CD4-positive, alpha-beta T cell treated with Interleukin-6 for 4 hours (primary cell): ENCODE data around the gene STAM.

ENCODE experiments used
- DNase-seq: peaks from one replicate; pipeline ENCODE4 v3.0.0-alpha.2; 2020; ENCODE audit warnings: mixed read lengths

The STAM gene

GRCh38 chr10:17648243-17649035 lies 4.5 kb downstream of the STAM start:
- DNase-seq = peak; percentile 60

GRCh38 chr10:17649052-17649451 lies 5.1 kb downstream of the STAM start:
- DNase-seq = no peak

- DNase-seq = no peak
Observed at GRCh38 chr10:17649836-17650235, 5.9 kb downstream of the STAM start.

- no peak for DNase-seq
Observed at GRCh38 chr10:17650416-17650815, 6.5 kb downstream of the STAM start.

GRCh38 chr10:17651896-17652295 lies 7.9 kb downstream of the STAM start:
- no peak for DNase-seq

GRCh38 chr10:17652585-17652984 lies 8.6 kb downstream of the STAM start:
- no peak for DNase-seq

- DNase-seq = no peak
Observed at GRCh38 chr10:17655009-17655408, 11.1 kb downstream of the STAM start.

GRCh38 chr10:17655567-17656146 lies 11.7 kb downstream of the STAM start:
- DNase-seq = no peak

GRCh38 chr10:17657103-17657500 lies 13.2 kb downstream of the STAM start:
- DNase-seq = no peak

GRCh38 chr10:17659365-17659764 lies 15.4 kb downstream of the STAM start:
- no peak for DNase-seq

GRCh38 chr10:17660921-17661320 lies 17.0 kb downstream of the STAM start:
- no peak for DNase-seq

- DNase-seq = no peak
Observed at GRCh38 chr10:17661510-17661909, 17.6 kb downstream of the STAM start.

- no peak for DNase-seq
Observed at GRCh38 chr10:17662193-17663138, 18.5 kb downstream of the STAM start.

GRCh38 chr10:17663450-17663849 lies 19.5 kb downstream of the STAM start:
- no peak for DNase-seq

GRCh38 chr10:17665747-17666146 lies 21.8 kb downstream of the STAM start:
- DNase-seq = no peak

- DNase-seq = no peak
Observed at GRCh38 chr10:17668435-17669184, 24.7 kb downstream of the STAM start.

GRCh38 chr10:17669185-17669872 lies 25.4 kb downstream of the STAM start:
- peak; percentile 43 for DNase-seq

GRCh38 chr10:17671307-17671706 lies 27.4 kb downstream of the STAM start:
- no peak for DNase-seq

GRCh38 chr10:17673471-17674061 lies 29.6 kb downstream of the STAM start:
- DNase-seq = no peak

GRCh38 chr10:17674566-17674965 lies 30.6 kb downstream of the STAM start:
- DNase-seq = no peak

GRCh38 chr10:17675638-17676037 lies 31.7 kb downstream of the STAM start:
- no peak for DNase-seq

- no peak for DNase-seq
Observed at GRCh38 chr10:17676919-17677318, 33.0 kb downstream of the STAM start.
